GM12873 (cell line): Measurements from ENCODE around the gene TEX50.

Experiments
- CTCF ChIP-seq: IDR thresholded peaks from 2 replicates; pipeline ENCODE4 v1.5.1; 2012; ENCODE audit warnings: low read depth, mild to moderate bottlenecking, moderate library complexity, low read length, control low read depth; ENCODE audit not compliant: insufficient read depth; ENCODE audit errors: missing control alignments

The TEX50 gene

DNA sequence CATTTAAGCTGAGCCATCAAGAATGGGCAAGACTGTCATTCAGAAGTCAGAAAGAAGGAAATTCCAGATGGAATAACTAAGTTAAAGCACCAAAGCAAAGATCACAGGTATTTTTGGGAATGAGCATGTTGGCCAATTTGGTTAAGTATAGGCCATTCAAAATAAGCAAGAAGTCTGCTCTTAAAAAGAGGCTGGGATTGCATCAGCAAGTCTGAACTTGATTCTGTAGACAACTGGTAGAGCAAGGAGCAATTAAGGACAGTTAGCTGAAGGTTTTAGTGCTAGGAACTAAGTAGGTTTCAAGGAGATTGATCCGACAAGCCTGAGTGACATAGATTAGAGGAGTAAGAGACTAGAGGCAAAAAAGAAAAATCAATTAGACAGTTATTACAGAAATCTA, 26.1 kb downstream of the TEX50 start:
- TF ChIP-seq CTCF, result no peak

DNA sequence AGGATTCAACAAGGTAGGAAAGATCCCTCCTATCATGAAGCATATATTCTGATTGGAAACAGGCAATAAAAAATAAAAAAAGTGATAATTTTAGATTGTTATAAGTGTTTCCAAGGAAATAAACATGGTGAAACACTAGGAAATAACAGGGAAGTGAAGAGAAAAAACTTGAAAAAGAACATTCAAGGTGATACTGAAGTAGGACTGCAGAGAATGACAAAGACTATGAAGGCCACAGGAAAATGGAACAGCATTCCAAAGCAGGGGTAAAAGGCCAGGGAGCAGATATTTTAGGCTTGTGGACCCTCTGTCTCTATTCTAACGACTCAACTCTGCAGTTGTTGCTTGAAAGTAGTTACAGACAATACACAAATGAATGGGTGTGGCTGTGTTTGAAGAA, 26.6 kb downstream of the TEX50 start:
- TF ChIP-seq CTCF, result no peak

- TF ChIP-seq CTCF, result no peak
Observed at GRCh38 chr1:173663159-173663558, 28.0 kb downstream of the TEX50 start.

GRCh38 chr1:173666646-173667045, 31.5 kb downstream of the TEX50 start:
- TF ChIP-seq CTCF, result no peak

GRCh38 chr1:173669491-173669941, 34.4 kb downstream of the TEX50 start, which contains the start of gene ANKRD45:
Gene ANKRD45 (minus strand): TSS chr1:173669851. CDS start chr1:173659418, 10,433 bp downstream.
- TF ChIP-seq CTCF, result no peak

DNA sequence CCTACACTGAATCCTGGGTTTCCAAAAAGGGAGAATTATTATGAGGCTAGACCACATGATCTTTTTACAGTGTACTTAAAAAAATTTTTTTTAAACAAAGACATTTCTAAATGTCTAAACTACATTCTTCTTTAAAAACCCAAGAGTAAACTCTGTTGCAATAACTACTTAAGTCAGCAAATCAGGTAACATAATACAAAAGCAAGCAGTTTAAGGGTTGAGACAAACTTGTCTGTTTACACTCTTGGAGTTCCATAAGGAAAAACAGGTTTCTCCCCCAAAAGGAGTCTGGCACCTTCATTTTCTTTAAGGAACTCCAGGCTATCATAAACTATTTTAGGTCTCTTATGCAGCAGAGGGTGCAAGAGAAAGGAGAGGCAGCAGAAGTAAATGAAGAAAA, 47.0 kb downstream of the TEX50 start:
- no peak for TF ChIP-seq CTCF
